SK-N-SH treated with all-trans-retinoic acid at 6 μM for 48 hours (cell line): ENCODE measurements around the gene CMTR1.

Experiments used
- ATAC-seq: fragments of 200-7000 bp; cut with Tn5 transposase; 3 replicates; pipeline ENCODE4 v1.9.1; 2020; ENCODE audit warnings: mild to moderate bottlenecking, moderate library complexity
- ARNTL ChIP-seq: fragments of 450-650 bp; formaldehyde crosslinking; IDR thresholded peaks from 2 replicates; pipeline ENCODE4 v1.5.0; 2020; ENCODE audit warnings: low read depth, mild to moderate bottlenecking, moderate library complexity, borderline replicate concordance
- BACH2 ChIP-seq: fragments of 250-450 bp; sonication (Bioruptor Pico); IDR thresholded peaks from 2 replicates; pipeline ENCODE4 v1.9.0; 2021; ENCODE audit warnings: mild to moderate bottlenecking, borderline replicate concordance
- CREB5 ChIP-seq: fragments of 250-450 bp; sonication (Bioruptor Pico); IDR thresholded peaks from 2 replicates; pipeline ENCODE4 v1.5.1; 2020; ENCODE audit warnings: low read depth, mild to moderate bottlenecking, moderate library complexity
- CSDC2 ChIP-seq: fragments of 250-450 bp; sonication (Bioruptor Pico); IDR thresholded peaks from 2 replicates; pipeline ENCODE4 v1.5.0; 2020; ENCODE audit warnings: mild to moderate bottlenecking, moderate library complexity
- ESRRG ChIP-seq: fragments of 250-450 bp; sonication (Bioruptor Pico); IDR thresholded peaks from 2 replicates; pipeline ENCODE4 v1.6.1; 2021; ENCODE audit warnings: mild to moderate bottlenecking
- GLIS3 ChIP-seq: fragments of 250-450 bp; sonication (Bioruptor Pico); IDR thresholded peaks from 2 replicates; pipeline ENCODE4 v1.5.0; 2020; ENCODE audit warnings: mild to moderate bottlenecking, moderate library complexity
- ISL1 ChIP-seq: fragments of 250-450 bp; sonication (Bioruptor Pico); IDR thresholded peaks from 2 replicates; pipeline ENCODE4 v2.1.2; 2022; ENCODE audit warnings: mild to moderate bottlenecking, moderate library complexity
- OSR1 ChIP-seq: fragments of 250-450 bp; sonication (Bioruptor Pico); IDR thresholded peaks from 2 replicates; pipeline ENCODE4 v1.8.0; 2022; ENCODE audit warnings: moderate library complexity, mild to moderate bottlenecking, inconsistent platforms
- POU6F1 ChIP-seq: fragments of 250-450 bp; sonication (Bioruptor Pico); IDR thresholded peaks from 2 replicates; pipeline ENCODE4 v1.8.0; 2021; ENCODE audit warnings: low read depth, mild to moderate bottlenecking, moderate library complexity, borderline replicate concordance
- PPARA ChIP-seq: fragments of 250-450 bp; sonication (Bioruptor Pico); IDR thresholded peaks from 2 replicates; pipeline ENCODE4 v1.5.0; 2020; ENCODE audit warnings: mild to moderate bottlenecking, borderline replicate concordance
- RARB ChIP-seq: fragments of 250-450 bp; sonication (Bioruptor Pico); IDR thresholded peaks from 2 replicates; pipeline ENCODE4 v1.8.0; 2021; ENCODE audit warnings: mild to moderate bottlenecking, moderate library complexity
- SNAI2 ChIP-seq: fragments of 250-450 bp; sonication (Bioruptor Pico); IDR thresholded peaks from 2 replicates; pipeline ENCODE4 v1.5.0; 2020; ENCODE audit warnings: mild to moderate bottlenecking, moderate library complexity
- TCF4 ChIP-seq: fragments of 250-450 bp; sonication (Bioruptor Pico); IDR thresholded peaks from 2 replicates; pipeline ENCODE4 v1.8.0; 2021; ENCODE audit warnings: mild to moderate bottlenecking, moderate library complexity, borderline replicate concordance
- ZC3H10 ChIP-seq: fragments of 250-450 bp; sonication (Bioruptor Pico); IDR thresholded peaks from 2 replicates; pipeline ENCODE4 v1.5.1; 2021; ENCODE audit warnings: mild to moderate bottlenecking, moderate library complexity
- ZFP30 ChIP-seq: fragments of 450-650 bp; formaldehyde crosslinking; IDR thresholded peaks from 2 replicates; pipeline ENCODE4 v1.5.0; 2022; ENCODE audit warnings: mild to moderate bottlenecking, moderate library complexity
- ZNF565 ChIP-seq: fragments of 450-650 bp; formaldehyde crosslinking; conservative IDR thresholded peaks from 2 replicates; pipeline ENCODE4 v1.5.0; 2020; ENCODE audit warnings: low read depth, mild to moderate bottlenecking, moderate library complexity
- ZNF70 ChIP-seq: fragments of 450-650 bp; formaldehyde crosslinking; IDR thresholded peaks from 2 replicates; pipeline ENCODE4 v1.5.0; 2020; ENCODE audit warnings: mild to moderate bottlenecking, moderate library complexity
- ZNF8 ChIP-seq: fragments of 450-650 bp; formaldehyde crosslinking; IDR thresholded peaks from 2 replicates; pipeline ENCODE4 v1.5.0; 2020; ENCODE audit warnings: mild to moderate bottlenecking, moderate library complexity
- TF ChIP-seq, protein P1 (sequence below): fragments of 250-450 bp; sonication (Bioruptor Pico); IDR thresholded peaks from 2 replicates; pipeline ENCODE4 v1.5.1; 2021; ENCODE audit warnings: mild to moderate bottlenecking, moderate library complexity
- TF ChIP-seq, protein P2 (sequence below): fragments of 250-450 bp; sonication (Bioruptor Pico); IDR thresholded peaks from 2 replicates; pipeline ENCODE4 v1.5.0; 2020; ENCODE audit warnings: mild to moderate bottlenecking, moderate library complexity

Gene CMTR1

GRCh38 chr6:37473364-37474095 is 40.5 kb downstream of the CMTR1 start:
- no peak for TF ChIP-seq RARB (CRISPR knock-in tag)
- no peak for TF ChIP-seq PPARA (CRISPR knock-in tag)
- TF ChIP-seq SNAI2: no peak
- no peak for TF ChIP-seq CREB5 (CRISPR knock-in tag)
- TF ChIP-seq ZNF70 (CRISPR knock-in tag): no peak
- no peak for TF ChIP-seq CSDC2 (CRISPR knock-in tag)
- TF ChIP-seq POU6F1 (CRISPR knock-in tag): no peak
- TF ChIP-seq, protein P1, sequence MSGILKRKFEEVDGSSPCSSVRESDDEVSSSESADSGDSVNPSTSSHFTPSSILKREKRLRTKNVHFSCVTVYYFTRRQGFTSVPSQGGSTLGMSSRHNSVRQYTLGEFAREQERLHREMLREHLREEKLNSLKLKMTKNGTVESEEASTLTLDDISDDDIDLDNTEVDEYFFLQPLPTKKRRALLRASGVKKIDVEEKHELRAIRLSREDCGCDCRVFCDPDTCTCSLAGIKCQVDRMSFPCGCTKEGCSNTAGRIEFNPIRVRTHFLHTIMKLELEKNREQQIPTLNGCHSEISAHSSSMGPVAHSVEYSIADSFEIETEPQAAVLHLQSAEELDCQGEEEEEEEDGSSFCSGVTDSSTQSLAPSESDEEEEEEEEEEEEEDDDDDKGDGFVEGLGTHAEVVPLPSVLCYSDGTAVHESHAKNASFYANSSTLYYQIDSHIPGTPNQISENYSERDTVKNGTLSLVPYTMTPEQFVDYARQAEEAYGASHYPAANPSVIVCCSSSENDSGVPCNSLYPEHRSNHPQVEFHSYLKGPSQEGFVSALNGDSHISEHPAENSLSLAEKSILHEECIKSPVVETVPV (CRISPR knock-in tag): no peak
- TF ChIP-seq ZC3H10: no peak
- no peak for TF ChIP-seq BACH2 (CRISPR knock-in tag)
- no peak for TF ChIP-seq ZNF565 (CRISPR knock-in tag)
- no peak for TF ChIP-seq ARNTL (CRISPR knock-in tag)
- TF ChIP-seq ESRRG (CRISPR knock-in tag): no peak
- ATAC-seq: peak; percentile 91

DNA sequence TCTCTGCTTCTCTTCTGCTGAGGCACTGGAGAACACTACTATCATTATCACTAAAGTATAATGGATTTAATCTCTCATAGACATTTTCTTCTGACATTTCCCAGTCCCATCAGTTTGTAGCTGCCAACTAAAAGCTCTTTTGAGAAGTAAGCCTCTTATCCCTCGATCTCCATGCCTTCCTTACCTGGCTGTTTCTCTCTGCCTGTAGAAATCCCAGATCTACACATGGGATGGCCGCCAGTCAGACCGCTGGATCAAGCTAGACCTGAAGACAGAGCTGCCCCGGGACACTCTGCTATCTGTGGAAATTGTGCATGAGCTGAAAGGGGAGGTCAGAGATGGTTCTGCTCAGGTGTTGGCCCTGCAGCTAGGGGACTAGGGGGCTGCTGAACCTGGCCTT is 41.3 kb downstream of the CMTR1 start:
- ATAC-seq: no peak
- no peak for TF ChIP-seq ZNF565 (CRISPR knock-in tag)
- no peak for TF ChIP-seq BACH2 (CRISPR knock-in tag)
- TF ChIP-seq TCF4 (CRISPR knock-in tag): no peak
- no peak for TF ChIP-seq ZFP30 (CRISPR knock-in tag)
- no peak for TF ChIP-seq ESRRG (CRISPR knock-in tag)
- no peak for TF ChIP-seq SNAI2
- no peak for TF ChIP-seq ZNF8
- no peak for TF ChIP-seq CSDC2 (CRISPR knock-in tag)
- TF ChIP-seq, protein P2, sequence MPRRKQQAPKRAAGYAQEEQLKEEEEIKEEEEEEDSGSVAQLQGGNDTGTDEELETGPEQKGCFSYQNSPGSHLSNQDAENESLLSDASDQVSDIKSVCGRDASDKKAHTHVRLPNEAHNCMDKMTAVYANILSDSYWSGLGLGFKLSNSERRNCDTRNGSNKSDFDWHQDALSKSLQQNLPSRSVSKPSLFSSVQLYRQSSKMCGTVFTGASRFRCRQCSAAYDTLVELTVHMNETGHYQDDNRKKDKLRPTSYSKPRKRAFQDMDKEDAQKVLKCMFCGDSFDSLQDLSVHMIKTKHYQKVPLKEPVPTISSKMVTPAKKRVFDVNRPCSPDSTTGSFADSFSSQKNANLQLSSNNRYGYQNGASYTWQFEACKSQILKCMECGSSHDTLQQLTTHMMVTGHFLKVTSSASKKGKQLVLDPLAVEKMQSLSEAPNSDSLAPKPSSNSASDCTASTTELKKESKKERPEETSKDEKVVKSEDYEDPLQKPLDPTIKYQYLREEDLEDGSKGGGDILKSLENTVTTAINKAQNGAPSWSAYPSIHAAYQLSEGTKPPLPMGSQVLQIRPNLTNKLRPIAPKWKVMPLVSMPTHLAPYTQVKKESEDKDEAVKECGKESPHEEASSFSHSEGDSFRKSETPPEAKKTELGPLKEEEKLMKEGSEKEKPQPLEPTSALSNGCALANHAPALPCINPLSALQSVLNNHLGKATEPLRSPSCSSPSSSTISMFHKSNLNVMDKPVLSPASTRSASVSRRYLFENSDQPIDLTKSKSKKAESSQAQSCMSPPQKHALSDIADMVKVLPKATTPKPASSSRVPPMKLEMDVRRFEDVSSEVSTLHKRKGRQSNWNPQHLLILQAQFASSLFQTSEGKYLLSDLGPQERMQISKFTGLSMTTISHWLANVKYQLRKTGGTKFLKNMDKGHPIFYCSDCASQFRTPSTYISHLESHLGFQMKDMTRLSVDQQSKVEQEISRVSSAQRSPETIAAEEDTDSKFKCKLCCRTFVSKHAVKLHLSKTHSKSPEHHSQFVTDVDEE (CRISPR knock-in tag): no peak

DNA sequence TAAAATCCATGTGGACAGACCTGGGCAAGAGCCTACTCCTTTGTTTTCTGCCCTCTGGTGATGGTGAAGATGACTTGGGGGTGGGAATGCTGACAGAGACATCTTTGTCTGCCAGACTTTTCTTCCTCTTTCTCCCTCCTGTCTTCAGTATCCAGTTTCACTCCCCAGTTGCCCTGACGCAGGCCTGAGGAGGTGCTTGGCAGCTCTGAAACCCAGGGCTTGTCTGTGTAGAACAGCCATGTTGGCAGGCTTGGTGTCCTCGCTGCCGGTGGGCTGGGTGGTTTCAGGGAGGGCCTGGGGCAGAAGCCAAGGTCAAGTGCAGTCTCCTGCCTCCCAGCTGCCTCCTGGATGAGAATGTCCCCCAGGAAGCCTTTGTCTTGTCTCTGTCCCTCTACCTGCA is 44.2 kb downstream of the CMTR1 start:
- TF ChIP-seq ISL1 (CRISPR knock-in tag) (no peak), TCF4 (CRISPR knock-in tag) (no peak), GLIS3 (CRISPR knock-in tag) (no peak), OSR1 (CRISPR knock-in tag) (no peak), ZC3H10 (no peak), CREB5 (CRISPR knock-in tag) (no peak), RARB (CRISPR knock-in tag) (no peak)
- ATAC-seq: no peak
